ENCODE results near the gene FGF16.
"Not testable (repeated sequence)": the region's sequence is repeated elsewhere in the genome, so short reads cannot be mapped to it uniquely, and the experiment has no call there.

FGF16 gene

DNA sequence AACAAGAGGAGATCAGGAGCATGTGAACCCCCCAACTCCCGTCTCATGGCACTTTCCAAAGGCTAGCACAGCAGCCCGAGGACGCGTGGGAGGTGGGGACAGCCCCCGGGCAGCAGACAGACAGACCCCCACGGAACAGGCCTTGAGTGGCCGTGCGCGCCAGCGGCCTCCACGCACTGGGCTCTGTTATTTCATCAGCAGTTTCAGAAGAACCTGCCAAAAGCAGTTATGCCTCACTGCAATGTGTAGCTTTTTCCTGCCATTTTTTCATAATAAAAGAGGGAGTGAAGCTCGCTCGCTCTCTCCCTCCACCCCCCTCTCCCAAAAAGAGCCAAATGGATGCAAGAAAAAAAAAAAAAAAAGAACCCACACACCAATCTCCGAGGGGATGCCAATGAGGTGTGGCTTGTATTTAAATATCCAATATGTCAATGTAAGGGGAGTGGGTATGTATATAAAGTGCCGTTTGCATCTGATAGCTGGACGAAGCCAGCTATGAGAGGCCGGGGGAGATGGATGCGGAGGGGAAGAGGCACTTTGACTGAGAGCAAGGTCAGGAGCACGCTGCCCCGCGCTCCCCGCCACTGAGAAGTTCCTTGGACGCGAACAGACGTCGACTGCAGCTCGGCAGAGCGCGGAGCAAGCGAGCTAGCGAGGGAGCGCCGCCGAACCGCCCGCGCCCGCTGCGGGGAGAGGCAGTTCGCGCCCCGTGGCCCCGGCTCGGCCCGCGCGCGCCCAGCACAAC lies at the start of gene FGF16:
TSS of gene FGF16 (plus strand) at position 482 of the 745 bp plus-strand sequence. CDS start 286 bp downstream, outside the sequence.
- DNase-seq, result peak; percentile 63

DNA sequence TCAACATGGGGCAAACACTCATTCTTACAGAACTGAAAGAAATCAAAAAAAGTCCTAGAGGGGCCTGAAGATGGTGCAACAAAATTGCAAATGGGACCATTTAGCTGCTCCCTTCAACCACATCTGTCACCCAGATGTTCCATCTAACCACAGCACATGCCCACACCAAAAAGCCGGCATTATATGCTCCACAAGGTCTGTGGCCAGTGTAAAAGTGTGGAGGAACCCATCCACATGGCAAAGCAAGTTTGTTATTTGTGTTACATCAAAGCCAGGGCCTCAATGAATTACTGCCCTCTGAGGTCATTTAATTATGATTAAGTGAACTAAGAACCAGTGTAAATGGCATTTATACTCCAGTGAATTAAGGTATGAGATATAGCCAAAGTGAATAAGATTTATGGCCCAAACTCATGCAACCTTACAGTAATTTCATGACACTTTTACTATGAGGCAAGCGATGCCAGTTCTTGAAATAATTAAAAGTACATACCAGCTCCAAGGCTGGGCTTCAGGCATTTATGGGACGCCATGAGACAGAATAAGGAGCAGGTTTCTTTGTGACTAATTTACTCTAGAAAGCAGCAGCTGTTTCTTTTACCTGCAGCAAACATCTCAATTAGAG lies 48.7 kb upstream of the FGF16 start:
- DNase-seq, result no peak

DNA sequence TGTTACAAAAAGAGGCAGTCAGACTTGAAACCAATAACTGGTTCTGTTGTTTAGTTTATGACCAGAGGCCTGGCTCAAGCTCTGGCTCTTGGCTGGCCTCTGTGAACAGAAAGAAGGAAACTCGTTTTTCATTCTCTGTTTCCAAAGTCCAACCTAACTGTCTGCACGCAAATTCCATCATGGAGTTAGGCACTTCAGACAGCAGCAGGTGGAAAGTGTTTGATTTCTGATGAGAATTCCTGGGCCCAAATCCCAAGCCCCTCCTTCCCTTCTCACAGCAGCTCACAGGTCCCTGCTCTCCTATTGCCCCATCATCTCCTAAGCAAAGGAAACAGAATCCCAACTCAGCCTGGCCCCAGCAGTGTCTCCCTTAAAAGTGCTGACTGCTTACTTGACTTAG lies 42.8 kb upstream of the FGF16 start:
- DNase-seq, result no peak

DNA sequence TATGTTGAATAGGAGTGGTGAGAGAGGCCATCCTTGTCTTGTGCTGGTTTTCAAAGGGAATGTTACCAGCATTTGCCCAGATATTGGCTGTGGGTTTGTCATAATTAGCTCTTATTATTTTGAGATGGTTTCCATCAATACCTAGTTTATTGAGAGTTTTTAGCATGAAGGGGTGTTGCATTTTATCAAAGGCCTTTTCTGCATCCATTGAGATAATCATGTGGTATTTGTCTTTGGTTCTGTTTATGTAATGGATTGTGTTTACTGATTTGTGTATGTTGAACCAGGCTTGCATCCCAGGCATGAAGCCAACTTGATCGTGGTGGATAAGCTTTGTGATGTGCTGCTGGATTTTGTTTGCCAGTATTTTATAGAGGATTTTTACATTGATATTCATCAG lies 39.4 kb upstream of the FGF16 start:
- DNase-seq, result not testable (repeated sequence)

DNA sequence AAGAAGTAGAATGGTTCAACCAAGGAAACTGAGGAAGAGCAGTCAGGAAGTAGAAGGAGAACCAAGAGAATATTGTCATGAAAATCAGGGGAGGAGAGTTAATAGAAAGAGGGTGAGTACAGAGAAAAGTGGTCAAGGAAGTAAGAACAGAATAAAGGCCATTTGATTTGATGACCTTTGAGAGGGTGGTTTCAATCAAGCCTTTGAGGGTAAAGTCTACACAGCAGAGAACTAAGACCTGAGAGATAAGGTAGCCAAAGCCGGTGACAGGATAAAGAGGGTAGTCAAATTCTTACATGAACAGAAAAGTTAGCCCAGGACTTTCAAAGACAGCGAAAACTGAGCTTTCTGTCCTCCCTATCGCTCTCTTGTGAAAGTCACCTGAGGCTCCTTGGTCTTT lies 34.6 kb upstream of the FGF16 start:
- no peak for DNase-seq

DNA sequence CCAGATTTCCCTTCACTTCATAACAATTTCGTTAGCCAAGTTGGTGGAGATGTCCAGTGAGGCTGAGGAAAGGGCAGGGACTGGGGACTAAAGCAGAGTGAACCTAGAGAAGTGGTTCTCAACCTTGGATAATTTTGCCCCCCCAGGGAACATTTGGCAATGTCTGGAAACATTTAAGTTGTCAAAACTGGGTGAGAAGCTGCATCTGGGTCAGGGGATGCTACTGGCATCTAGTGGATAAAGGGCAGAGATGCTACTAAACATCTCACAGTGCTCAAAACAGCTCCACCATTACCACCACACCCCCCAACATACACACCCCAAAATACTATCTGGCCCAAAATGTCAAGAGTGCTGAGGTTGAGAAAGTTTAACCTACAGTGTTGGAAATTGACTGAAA lies 32.0 kb upstream of the FGF16 start:
- no peak for DNase-seq

DNA sequence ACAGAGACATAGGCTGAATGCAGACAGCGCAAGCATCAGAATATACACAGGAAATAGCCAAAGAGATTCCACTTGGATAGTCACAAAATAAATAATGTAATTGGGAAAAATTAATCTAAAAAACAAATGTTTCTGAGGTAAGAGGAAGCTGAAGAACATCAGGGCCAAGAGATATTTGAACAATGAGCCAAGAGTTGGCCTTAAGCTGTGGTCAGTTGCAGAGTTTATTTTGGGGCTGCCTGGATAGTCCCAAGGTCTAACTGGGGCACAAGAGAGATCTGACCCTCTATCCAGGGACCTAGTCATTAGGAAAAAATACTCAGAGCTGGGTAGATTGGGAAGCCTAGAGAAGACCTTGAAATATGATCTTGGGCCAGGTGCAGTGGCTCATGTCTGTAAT lies 31.3 kb upstream of the FGF16 start:
- DNase-seq, result no peak

DNA sequence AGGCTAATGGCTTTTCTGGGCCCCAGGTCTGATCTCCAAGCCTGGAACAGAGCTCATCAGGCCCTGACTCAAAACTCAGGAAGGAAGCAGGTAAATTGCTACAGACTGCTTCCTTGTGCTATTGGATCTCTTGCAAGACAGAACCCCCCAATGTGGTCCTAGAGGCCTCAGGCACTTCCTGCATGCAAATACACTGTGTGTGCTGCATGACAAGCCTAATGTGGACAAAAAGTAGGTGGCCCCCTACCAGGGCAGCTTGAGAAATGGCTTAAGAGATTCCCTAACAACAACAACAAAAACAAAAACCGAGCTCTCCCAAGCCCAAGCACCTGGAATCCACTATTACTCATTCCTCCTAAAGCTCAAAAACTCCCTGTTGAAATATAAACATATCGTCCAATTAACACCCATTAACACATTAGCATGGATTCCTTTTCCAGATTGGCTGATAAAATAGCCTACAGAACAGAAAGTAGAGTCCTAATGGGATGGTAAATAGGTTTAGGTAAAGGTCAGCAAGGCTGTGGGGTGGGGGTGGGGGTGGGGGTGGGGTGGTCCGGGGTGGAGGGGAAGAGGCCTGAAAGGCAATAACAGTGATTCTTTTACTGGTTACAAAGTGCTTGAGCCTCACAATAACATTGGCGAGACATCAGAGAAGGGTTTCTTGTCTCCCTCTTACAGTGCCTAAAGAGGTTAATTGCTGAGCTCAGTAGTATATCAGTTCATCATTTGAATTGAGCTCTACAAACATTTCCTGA lies 24.1 kb upstream of the FGF16 start:
- no peak for DNase-seq

DNA sequence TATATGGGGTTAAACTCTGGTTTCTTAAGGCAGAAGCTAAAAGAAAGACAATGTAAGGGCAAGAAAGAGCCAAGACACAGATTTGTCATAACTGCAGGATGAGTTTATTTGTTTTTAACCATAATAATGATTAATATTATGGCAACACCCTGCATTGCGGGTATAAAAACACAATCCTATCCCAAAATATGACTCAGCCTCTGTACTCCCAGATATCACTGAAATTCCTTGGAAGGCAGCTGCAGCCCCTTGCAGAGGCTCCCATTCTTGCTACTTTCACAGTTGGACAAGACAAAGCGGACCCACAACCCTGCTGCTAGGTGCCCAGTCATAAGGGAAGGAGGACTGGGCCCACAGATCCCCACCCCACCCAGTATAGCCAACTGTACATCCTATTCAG lies 20.4 kb upstream of the FGF16 start:
- DNase-seq, result no peak

DNA sequence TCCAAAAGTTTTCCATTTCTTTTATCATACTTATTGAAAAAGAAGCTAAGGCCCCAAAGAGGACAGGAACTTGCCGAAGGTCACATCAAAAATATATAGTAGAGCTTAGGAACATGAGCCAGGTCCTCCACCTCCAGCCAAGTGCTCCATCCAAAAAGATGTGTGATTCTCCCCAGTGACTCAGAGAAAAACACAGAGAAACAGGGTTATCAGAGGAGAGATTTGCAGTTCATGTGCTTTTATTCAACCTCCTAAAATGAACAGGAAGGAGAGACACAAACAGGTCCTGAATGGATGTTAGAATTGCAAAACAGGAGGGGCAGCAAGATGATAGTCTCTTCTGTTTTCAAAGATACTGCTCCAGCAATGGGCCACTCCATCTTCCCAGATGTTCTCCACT lies 19.6 kb upstream of the FGF16 start:
- no peak for DNase-seq

DNA sequence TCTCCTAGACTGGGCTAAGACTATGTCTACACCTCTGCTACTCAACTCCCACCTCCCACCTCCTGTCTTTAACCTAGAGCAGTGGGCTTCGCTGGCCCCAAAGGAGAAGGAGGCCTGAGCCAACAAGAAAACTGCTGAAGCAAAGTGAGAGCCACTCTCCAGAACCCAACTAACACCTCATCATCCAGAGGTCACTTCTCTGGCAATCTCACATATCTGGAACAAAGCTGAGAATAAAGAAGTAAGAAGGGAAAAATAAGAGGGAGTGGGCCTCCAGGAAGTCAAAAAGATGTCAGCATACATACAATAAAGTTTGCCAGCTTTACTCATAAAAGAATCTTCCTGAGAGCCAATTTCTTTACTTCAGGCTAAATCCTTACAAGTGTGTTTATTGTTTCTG lies 18.6 kb upstream of the FGF16 start:
- DNase-seq, result no peak

DNA sequence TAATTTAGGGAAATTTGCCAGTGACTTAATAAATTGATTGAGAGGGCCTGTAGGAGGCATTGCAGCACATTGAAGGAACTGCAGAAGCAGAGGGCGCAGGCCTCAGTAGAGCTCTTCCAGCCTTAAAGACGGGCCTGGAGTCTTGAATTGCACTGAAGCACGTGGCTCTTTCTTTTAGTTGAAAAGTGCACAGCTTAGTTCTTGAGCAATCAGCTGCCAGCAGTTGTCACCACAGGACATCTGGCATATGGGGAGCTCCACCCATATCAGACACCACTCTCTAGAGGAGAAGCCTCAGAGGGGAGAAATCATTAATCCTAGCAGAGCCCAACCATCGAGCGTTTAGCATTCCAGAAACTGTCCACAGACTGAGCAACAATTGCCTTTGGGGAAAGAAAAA lies 16.0 kb upstream of the FGF16 start:
- DNase-seq, result no peak

DNA sequence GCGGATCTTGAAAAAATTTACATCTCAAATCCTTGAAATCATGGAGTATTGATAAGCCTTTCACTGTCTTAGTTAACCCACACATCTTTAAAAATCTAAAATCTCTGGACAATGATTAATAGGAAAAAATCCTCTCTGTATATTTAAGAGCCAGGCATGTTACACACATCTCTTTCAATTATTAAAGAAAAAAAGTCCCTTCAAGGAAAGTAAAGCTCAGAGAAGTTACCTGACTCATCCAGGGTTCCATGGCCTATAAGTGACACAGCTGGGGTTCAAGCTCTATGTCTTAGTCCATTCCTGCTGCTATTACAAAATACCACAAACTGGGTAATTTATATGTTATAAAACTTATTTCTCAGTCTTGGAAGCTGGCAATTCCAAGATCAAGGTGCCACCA lies 14.2 kb upstream of the FGF16 start:
- no peak for DNase-seq

DNA sequence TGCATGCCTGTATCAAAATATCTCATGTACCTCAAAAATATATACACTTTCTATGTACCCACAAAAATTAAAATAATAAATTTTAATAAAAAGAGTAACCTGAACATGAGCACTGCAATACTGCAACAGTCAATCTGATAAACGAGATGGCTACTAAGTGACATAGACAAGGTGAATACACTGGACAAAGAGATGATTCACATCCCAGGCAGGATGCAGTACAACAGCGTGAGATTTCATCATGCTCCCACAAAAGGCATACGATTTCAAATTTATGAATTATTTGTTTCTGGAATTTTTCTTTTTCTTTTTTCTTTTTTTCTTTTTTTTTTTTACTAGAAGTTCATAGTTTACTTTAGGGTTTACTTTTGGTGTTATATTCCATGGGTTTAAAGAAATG lies 12.2 kb upstream of the FGF16 start:
- no peak for DNase-seq

DNA sequence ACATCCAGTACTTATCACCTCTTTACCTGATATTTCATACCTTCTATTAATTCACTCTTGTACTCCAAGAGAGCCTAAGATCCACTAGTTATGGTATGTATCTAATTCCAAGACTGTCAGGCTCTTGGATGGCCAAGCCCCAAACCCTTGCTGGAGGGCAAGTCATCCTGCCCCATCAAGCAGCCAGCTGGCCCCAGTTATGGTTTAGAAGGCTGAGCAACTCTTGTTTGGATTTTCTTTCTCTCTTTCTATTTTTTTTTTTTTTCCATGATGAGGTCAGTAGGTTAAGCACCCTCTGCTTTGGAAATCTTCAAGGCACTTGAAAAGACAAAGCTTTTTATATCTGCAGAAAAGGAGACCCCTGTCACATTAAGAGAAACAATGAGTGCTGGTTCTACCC lies 10.9 kb upstream of the FGF16 start:
- DNase-seq, result no peak

DNA sequence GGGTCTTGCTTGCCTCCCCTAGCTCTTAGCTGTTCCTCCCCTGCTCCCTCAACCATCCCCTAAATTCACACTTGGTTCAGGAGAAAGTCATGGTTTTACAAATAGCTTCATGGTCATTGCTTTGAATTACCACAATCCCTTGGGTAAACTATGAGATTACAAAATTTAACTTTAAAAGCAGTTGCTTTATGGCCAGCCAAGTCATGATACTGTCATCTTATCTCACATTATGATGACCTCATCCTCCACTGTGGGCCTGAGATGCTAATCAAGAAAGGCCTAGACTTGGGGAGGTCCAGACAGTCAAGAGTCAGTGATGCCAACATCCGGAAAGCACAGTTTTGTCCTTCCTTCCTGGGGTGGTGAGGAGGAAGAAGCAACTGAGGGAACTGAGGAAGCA lies 10.5 kb upstream of the FGF16 start:
- no peak for DNase-seq

DNA sequence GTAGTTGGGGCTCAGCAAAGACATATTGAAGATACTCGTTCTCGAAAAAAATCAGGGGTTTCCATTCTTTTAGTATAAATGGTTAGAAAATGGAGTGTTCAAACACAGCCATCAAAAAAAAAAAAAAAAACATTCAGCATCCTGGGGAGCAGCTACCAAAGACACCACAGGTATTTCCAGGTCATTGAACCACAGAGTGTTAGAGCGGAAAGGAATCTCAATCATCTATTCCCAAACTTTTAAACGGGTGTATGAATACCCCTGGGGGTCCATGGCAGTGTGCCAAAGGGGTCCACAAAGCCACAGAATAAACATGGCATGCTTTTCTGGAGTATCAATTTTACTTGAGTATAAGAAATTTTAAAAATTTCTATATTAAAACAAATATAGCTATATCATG lies 6.9 kb upstream of the FGF16 start:
- DNase-seq, result no peak

DNA sequence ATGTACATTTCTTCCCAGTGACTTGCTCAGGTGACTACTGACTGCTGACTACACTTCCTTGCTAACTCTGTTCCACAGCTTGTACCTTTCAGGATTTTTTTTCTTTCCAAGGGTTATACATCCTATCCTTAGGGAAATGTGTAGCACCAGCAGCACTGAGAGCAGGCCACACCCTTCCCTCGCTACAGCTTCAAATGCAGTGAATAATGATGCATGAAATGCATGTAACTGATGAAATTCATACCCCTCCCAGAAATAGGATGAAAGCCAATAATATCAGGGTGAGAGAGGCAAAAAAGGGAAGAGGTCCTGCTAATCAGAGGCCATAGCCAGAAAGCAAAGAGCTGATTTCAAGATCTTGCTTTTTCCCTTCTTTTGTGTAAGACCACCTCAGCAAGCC lies 6.2 kb upstream of the FGF16 start:
- DNase-seq, result no peak

DNA sequence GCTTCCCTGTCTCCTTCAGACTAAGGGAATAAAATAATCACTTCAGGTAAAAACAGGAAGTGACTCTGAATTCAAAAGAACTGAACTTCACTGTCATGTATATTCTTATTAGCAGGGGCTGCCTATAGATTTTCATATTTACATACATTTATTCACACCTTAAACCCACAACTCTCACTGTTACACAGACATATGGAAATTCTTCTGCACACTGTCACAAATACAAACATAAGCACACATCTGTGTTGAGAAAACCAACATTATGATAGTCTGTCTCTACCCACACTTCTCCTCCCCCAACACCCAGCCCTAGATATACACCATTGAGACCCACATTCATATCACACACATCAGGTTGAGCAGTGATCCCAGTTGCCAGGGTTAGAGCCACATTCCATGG lies 5.7 kb upstream of the FGF16 start:
- DNase-seq, result no peak

DNA sequence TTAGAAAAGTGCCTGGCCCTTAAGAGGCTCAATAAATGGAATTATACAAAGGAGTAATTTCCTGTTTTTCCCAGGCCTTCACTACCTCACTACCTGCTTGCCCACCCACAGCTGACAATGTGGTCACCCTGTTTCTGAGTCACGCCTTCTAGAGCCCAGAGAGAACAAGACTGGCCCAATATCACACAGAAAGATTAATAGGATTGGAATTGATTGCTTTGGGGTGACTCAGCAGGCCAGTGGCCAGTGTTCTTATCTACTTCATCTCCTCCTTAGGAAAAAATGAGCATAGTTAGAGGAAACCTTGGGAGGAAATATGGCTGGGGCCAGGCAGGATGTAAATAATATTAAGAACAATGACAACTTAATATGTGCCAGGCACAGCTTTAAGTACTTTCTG lies 4.5 kb upstream of the FGF16 start:
- DNase-seq, result no peak

DNA sequence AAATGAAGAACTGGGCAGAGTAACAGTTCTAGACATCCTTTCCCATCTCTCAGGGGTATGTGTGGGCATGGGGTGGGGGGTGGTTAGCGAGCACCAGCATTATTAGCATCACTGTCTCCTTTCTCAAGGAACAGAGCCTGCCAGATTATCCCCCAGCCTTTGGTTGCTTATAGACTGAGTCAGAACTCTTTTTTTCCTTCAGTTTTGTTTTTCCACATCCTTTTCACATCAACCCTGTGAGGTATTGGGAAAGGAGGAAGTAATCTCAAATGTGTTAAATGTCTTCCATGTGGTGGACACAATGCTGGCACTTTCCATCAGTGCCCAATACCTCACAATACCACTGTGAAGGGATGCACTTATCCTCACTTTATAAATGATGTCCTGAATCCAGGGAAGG lies 3.1 kb upstream of the FGF16 start:
- no peak for DNase-seq

DNA sequence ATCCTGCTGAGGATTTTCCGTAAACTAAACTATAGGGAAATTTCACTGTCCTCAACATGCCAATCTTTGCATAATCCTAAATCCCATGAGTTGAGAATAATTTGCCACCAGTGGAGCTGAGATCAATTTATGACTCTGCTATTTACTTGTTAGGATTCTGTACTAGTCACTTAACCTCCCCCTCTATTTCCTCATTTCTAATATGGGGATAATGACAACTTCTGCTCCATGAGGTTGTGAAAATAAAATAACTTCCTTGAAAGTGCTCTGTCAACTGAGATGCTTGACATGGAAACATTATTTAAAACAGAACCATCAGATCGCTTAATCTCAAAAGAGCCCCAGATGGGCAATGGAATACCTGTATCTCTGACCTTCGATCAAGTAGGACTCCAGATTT lies 2.6 kb upstream of the FGF16 start:
- DNase-seq, result no peak

DNA sequence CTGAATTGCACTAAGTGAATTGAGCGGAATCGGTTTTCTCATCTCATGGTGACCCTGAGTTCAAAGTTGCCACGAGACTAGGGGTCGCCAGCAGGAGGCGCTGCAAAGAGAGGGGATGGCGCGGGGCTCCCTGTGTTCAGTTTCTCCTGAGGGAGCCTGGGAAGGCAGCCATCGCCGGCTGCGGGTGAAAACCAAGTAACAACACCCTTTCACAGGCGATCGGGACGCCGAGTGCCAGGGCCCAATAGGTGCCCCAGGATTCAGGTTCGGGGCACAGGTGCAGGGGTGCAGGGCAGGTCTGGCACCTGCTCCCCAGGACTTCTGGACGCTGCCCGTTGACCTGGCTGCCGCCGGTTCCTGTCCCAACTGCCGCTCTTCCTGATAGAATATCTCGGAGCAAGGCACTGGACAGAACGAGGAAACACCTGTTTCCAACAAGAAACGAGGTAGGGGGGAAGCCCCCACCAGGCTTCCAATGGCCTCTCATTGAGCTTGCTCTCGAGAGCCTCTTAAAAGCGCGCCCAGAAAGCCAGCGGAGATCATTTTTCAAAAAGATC lies 1.1 kb upstream of the FGF16 start:
- DNase-seq, result no peak
